Activated naive CD4-positive, alpha-beta T cell treated with anti-CD3 and anti-CD28 coated beads, Interleukin-2, amount 50 U/mL, for 16 hours (primary cell): ENCODE results near the gene ERGIC1.
"Not testable (repeated sequence)": the region's sequence is repeated elsewhere in the genome, so short reads cannot be mapped to it uniquely, and the experiment has no call there.

Source experiments
- DNase-seq: peaks from one replicate; pipeline ENCODE4 v3.0.0-alpha.2; 2020

ERGIC1 gene

GRCh38 chr5:172833686-172834414 lies at the start of gene ERGIC1:
Gene ERGIC1, plus strand, starts transcription at chr5:172834251. Its CDS starts 163 bp downstream, at chr5:172834414.
- peak; percentile 60 for DNase-seq

- no peak for DNase-seq
Observed at GRCh38 chr5:172785429-172786088, 48.5 kb upstream of the ERGIC1 start.

- no peak for DNase-seq
Observed at GRCh38 chr5:172786736-172787462, 47.2 kb upstream of the ERGIC1 start.

GRCh38 chr5:172787538-172787937 lies 46.5 kb upstream of the ERGIC1 start:
- DNase-seq: not testable (repeated sequence)

GRCh38 chr5:172788771-172789686 lies 45.0 kb upstream of the ERGIC1 start:
- DNase-seq: no peak

GRCh38 chr5:172789687-172790495 lies 44.2 kb upstream of the ERGIC1 start:
- DNase-seq: no peak

- DNase-seq: no peak
Observed at GRCh38 chr5:172790496-172790889, 43.6 kb upstream of the ERGIC1 start.

- no peak for DNase-seq
Observed at GRCh38 chr5:172791286-172791685, 42.8 kb upstream of the ERGIC1 start.

GRCh38 chr5:172791726-172792445 lies 42.2 kb upstream of the ERGIC1 start:
- DNase-seq: no peak

GRCh38 chr5:172792701-172793570 lies 41.1 kb upstream of the ERGIC1 start:
- DNase-seq: no peak

- DNase-seq: no peak
Observed at GRCh38 chr5:172793577-172794488, 40.2 kb upstream of the ERGIC1 start.

- DNase-seq: no peak
Observed at GRCh38 chr5:172795318-172795977, 38.6 kb upstream of the ERGIC1 start.

GRCh38 chr5:172796306-172796705 lies 37.7 kb upstream of the ERGIC1 start:
- no peak for DNase-seq

GRCh38 chr5:172797771-172798191 lies 36.3 kb upstream of the ERGIC1 start:
- no peak for DNase-seq

- no peak for DNase-seq
Observed at GRCh38 chr5:172798422-172799215, 35.4 kb upstream of the ERGIC1 start.

GRCh38 chr5:172799416-172799815 lies 34.6 kb upstream of the ERGIC1 start:
- no peak for DNase-seq

- no peak for DNase-seq
Observed at GRCh38 chr5:172800088-172800551, 33.9 kb upstream of the ERGIC1 start.
